HG03457 (cell line): ENCODE measurements around the gene TATDN2.

ENCODE experiments used
- ATAC-seq: cut with Tn5 transposase; IDR thresholded peaks from one replicate; pipeline ENCODE4 v1.9.1; 2021; ENCODE audit warnings: moderate number of reproducible peaks; ENCODE audit not compliant: unreplicated experiment

TATDN2 gene

DNA sequence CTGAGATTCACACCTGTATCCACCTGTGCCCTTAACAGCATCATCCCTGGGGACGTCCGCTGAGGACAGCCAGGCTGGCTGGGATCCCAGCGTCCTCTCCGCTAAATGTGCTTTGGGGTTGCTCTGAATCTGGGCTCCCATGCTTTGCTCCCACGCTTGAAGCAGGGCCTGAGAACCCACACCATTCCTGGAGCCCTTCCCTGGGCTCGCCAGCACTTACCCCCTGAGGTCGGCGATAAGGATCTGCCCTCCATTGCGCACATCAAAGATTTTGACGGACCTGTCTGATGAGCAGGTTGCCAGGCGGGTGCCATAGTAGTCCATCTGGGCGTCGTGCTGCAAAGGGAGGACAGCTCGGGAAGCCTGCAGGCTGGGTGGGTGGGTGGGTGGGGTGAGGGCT, 66.8 kb downstream of the TATDN2 start:
- ATAC-seq = no peak

GRCh38 chr3:10315771-10316344, 67.6 kb downstream of the TATDN2 start:
- no peak for ATAC-seq

DNA sequence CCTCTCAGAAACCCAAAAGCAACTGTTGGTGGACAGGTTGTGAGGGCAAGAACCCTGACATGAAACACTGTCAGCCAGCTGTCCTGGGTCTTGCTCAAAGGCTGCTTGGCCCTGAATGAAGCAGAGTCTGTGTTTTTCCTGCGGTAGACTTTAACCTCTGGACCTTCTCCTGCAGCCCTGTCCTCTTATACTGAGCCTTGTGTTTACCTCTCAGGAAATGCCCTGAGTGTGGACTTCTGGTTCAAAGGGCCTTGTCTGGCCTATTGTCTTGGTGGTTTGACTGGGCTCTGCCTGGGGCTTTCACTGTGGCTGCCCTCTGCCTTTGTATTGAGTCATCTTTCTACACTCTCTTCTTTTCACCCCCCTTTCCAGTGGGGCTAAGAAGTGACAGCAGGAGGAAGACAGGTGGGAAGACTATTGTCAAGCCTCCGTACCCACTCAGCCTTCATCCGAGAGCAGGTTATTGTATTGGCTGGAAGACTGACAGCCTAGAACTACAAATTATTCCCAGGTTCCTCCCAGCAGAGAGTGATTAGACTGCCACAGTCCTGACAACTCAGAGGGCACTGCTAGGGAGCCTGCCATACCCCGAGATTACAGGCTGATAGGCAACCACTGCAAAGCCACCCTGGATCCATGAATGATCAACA, 69.2 kb downstream of the TATDN2 start:
- ATAC-seq = no peak

- no peak for ATAC-seq
Measured at GRCh38 chr3:10317961-10318350, 69.7 kb downstream of the TATDN2 start.

DNA sequence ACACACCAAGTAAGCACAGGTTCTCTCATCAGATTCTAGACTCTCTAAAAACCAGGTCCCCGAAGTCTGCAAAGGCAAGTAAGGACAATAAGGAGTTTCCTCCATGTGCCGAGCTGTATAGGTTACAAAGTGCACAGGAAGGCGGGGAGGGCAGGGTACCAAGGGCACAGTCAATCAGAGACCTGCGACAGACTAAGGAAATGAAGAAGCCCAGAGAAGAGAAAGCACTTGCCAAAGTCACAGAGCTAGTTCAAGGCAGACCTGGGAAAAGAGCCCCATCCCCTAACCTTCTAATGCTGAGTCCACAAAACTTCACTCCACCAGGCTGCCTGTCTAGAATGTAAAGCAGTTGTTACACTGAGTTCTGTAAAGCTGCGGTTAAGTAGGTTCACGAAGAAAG, 71.0 kb downstream of the TATDN2 start:
- ATAC-seq = no peak

DNA sequence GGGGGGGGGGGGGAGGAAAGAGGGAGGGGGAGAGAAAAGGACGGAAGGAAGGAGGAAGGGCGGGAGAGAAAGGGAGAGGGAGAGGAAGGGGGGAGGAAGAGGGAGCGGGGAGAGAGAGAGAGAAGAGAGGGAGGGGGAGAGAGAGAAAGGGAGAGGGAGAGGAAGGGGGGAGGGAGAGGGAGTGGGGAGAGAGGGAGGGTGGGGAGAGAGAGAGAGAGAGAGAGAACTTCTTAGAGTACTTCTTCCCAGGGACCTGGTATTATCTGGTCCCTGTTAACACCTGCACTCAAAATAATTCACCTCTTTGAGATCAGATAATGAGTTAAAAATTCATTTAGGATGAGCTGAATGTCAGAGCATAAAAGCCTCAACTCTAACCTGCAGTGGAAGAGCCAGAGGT, 71.5 kb downstream of the TATDN2 start:
- no peak for ATAC-seq

DNA sequence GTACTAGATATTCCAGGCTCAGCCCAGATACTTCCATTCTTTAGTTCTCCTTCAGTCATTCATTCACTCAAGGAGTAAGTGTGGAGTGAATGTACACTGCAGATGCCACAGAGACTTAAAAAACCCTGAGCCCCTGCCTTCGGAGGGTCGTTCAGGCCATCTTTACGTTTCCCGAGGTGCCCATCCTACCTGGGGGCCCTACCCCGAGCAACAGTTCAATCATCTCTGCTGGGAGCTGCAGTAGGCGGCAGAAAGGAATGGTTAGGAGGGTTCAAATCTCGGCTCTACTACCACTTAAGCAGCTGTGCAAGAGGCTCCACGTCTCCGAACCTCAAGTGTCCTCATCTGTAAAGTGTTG, 72.0 kb downstream of the TATDN2 start:
- ATAC-seq = no peak

GRCh38 chr3:10321630-10322351, 73.5 kb downstream of the TATDN2 start:
- ATAC-seq = no peak

DNA sequence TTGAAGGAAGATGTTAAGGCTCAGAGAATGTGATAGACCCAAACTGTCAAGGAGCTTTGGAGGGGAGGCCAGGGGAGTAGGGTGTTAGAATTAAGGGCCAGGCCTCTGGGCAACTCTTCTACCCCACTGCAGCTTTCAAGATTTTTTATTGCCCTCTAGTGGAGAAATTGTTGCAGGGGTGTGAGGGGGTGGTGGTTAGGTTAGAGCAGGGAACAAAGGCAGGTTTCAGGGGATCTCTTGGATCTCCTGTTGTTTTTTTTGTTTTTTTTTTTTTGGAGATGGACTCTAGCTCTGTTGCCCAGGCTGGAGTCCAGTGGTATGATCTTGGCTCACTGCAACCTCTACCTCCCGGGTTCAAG, 74.1 kb downstream of the TATDN2 start:
- ATAC-seq = no peak

DNA sequence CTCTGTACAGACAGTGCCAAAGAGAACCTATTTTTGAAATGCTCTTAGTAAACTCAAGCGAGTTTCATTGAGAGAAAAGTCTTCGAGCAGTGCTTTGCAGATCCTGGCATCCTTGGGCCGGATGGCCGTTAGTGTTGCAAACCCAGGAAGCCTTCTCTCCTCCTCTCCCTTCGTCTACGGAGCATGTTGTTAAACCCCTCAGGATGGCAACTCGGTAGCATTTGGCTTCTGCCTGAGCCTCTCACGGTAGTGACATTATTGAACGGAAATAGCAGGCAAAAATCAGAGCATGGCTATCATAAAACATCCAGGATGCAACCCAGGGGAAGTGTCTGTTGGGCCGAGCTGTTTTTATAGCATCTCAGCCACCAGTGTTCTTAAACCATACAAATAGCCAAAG, 79.3 kb downstream of the TATDN2 start:
- ATAC-seq = no peak

GRCh38 chr3:10328460-10329071, 80.3 kb downstream of the TATDN2 start:
- no peak for ATAC-seq

- ATAC-seq = no peak
Measured at GRCh38 chr3:10329495-10330015, 81.3 kb downstream of the TATDN2 start.

- ATAC-seq = no peak
Measured at GRCh38 chr3:10330319-10330718, 82.1 kb downstream of the TATDN2 start.
